GM21737 (cell line): ENCODE results near the gene UPF1.
A peak's percentile ranks its signal among the peaks of the same experiment; 100 is the strongest.

Experiments used
- ATAC-seq: cut with Tn5 transposase; IDR thresholded peaks from one replicate; pipeline ENCODE4 v1.9.1; 2021; ENCODE audit warnings: mild to moderate bottlenecking, moderate library complexity; ENCODE audit not compliant: unreplicated experiment

Gene UPF1

DNA sequence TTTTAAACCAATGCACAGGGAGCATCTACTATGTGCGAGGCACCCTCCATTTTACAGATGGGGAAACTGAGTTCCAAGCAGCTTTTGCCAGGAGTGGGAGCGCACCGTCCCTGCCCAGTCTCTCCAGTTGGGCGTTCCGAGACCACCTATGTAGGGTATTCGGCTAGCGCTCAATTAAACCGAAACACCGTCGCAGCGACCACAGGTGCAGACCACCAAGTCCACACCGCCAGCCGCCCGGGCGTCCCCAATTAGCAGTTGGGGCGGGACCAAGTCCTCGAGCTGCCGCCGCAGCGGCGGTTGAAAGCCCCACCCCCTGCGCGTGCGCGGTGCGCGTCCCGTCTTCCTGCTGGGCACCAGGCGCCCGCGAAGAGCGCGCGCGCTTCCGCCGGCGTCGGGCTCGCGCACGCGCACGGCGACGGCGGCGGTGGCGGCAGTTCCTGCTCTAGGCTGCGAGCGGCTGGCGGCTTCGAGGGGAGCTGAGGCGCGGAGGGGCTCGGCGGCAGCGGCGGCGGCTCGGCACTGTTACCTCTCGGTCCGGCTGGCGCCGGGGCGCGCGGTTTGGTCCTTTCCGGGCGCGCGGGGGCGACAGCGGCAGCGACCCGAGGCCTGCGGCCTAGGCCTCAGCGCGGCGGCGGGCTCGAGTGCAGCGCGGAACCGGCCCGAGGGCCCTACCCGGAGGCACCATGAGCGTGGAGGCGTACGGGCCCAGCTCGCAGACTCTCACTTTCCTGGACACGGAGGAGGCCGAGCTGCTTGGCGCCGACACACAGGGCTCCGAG is at the start of gene UPF1:
UPF1 (plus strand) TSS at position 436 of the 782 bp plus-strand sequence; CDS start at position 687, 251 bp downstream.
- peak; percentile 66 for ATAC-seq

DNA sequence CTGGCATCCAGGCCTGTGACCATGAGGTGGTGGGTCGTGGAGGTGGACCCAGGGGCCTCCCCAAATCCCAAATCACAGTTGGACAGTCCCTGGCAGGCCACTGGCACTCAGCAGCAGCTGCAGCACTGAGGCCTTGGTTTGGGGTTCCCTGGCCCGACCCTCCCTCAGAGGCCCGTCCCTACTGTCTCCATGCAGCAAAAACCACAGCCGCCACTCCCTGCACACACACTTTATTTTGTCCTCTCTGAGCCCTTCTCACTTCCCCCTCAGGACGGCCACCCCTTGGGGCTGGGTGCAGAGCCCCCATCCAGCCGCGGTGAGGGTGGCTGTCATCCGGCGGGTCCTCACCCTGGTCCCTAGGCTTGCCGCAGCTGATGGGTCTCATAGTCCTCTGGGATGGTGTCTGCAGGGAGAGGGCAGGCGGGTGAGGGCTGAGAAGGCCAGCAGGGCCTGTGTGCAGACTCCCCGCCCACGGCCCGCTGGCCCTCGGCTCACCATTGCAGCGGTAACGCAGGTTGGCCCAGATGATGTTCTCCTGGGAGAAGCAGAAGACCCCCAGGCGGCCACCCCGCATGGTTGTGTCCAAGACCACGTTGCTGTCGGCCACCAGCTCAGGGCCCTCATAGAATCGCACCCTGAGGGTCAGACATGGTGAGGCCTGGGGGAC is 49.1 kb upstream of the UPF1 start:
- no peak for ATAC-seq

DNA sequence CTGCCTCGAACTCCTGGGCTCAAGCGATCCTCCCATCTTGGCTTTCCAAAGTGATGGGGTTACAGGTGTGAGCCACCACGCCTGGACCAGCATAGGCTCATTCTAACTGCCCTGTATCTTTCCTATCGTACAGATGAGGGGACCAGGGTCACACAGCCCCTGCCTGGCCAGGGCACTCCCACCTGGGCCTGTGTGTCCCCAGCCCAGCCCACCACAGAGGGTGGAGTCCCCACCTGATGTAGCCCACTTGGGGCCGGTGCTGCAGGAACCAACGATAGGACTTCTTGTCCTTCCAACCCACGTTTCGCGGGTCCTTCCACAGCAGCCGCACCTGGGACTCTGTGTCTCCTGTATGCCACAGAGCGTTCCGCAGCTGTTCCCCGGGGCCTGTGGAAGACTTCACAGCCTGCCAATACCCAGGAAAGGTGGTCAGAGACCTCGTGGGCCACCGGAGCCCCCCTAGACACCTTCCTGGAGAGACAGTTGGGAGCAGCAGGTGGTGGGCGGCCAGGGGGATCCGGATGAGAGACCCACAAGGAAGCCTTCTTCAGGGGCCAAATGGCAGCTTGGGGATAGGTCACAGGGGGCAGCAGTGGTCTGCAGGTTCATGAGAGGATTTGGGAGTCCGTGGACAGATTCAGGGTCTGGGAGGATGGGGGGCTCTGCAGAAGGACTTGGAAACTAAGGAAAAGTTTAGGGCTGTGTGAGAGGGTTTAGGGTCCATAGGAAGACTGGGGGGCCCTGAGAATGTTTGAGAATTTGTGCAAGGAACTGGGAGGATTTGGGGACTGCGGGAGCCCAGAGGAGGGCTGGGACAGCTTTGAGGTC is 47.6 kb upstream of the UPF1 start:
- ATAC-seq = no peak

DNA sequence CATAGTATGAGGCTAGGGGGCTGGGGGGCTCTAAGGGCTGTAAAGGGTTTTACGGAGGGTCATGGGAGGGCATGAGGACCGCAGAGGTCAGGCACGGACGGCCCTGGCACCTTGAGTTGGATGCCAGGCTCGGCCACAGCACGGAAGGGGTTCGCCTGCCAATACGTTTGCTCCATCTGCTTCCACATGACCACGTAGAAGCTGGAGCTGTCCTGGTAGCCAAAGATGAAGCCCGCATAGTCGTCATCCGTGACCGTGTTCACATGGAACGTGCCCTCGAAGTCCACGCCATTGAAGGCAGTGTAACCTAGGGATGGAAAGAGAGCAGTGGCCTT is 47.0 kb upstream of the UPF1 start:
- no peak for ATAC-seq

DNA sequence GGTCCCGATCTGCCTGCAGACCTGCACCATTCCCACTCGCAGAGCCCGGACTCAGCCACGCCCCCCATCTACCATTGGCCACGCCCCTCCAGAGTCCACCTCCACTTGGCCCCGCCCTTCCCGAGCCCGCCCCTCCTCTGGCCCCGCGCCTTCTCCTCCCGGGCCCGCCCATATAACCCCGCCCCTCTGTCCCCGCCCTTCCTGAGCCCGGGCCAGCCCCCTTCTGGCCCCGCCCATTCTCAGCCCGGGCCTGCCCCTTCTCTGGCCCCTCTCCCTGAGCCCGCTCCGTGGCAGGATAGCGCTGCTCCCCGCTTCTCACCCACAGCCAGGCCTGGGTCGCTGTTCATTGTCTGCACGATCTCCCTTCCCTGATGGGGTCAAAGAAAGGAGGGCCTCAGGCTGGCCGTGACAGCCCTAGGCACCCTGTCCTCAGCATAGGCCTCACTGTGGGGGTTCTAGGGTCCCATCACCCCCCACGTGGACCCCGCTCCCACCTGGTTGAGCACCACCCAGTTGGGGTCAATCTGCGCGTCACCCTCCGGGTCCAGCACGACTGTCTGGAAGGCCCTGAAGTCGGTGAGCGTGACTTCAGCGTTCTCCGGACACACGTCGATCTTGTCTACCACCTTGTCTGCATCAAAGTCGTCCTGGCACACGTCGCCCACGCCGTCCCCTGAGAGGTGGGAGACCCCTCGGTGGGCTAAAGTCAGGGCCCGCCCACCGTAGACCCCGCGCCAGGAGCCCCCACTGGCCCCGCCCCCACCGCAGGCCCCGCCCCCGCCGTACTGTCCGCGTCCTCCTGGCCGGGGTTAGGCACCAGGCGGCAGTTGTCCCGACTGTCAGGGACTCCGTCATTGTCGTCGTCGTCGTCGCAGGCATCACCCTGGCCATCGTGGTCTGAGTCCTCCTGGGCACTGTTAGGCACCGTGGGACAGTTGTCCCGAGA is 46.3 kb upstream of the UPF1 start:
- ATAC-seq = no peak

DNA sequence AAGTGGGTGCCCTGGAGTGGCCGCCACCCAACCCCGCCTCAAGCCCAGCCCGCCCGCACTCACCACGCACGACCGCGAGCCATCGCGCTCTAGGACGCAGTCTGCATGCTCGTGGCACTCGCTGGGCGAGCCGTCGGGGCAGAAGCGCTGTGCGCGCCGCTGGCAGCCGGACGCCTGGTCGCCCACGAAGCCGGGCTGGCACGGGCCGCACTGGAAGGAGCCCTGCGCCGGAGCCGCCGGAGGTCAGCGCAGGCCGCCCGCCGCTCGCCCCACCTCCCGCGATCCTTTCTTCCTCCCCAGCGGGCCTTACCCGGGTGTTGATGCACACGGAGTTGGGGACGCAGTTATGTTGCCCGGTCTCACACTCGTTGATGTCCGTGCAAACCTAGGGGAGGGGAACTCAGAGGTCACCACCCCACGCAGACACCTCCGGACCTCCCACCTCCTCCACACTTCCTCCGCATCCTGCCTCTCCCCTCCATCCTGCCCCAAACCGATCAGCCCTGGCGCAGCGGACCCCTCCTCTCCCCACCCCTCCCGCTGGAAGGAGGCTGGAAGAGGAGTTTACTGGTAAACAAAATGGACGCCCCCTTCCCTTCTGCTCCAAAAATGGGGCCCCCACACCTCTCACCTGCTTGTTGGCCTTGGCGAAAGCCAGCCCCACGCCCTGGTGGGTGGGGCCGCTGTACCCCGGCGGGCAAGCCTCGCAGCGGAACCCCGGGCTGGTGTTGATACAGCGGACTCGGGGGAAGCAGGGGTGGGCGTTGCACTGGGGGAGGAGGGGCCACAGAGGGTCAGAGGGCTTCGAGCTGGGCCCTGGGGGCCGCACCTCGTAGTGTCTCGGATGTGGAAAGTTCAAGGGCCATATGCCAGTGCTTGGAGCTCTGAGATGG is 43.0 kb upstream of the UPF1 start:
- no peak for ATAC-seq

DNA sequence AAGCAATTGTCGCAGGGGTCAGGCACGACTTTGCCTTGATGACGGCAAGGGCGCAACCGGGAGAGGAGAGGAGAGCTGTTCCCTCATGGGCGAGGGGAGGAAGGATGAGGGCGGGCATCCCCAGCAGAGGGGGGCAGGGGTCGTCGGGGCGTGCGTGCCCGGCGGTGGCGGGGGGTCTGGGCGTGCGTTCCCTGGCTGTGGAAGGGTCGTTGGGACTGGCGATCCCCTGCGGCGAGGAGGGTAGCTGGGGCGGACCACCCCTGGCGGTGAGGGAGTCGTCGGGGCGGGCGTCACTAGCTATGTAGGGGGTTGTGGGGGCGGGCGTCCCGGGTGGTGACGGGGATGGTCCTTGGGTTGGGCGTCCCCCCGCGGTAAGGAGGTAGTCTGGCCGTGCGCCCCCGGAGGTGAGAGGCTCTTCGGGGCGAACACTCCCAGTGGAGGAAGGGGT is 42.3 kb upstream of the UPF1 start:
- no peak for ATAC-seq

DNA sequence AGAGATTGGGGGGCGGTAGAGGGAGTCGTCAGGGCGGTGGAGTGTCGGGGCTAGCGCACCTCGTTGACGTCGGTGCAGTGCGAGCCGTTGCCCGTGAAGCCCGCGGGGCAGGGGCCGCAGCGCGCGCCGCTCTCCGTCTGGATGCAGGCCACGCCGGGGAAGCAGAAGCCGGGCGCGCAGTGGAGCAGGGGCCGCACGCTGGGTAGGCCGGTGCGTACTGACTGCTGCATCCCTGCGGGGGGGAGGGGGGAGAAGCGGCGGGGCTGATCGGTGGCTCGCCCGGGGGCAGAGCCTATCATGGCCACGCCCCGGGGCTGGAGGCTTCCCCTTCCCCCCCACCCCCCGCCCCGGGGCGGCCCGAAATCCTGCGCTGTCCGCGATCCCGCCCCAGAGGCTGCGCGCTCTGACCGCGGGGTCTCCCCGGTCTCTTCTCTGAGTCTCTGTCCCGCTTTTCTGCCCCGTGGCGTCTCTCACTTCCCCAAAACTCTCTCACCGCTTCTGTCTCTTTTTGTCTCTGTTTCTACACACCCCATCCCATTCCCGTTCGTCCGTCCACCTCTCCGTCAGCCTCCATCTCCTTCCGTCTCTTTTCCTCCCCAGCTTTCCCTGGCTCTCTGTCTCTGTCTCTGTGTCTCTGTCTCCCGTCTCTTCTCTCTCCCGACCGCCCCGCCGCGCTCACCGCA is 41.7 kb upstream of the UPF1 start:
- no peak for ATAC-seq

DNA sequence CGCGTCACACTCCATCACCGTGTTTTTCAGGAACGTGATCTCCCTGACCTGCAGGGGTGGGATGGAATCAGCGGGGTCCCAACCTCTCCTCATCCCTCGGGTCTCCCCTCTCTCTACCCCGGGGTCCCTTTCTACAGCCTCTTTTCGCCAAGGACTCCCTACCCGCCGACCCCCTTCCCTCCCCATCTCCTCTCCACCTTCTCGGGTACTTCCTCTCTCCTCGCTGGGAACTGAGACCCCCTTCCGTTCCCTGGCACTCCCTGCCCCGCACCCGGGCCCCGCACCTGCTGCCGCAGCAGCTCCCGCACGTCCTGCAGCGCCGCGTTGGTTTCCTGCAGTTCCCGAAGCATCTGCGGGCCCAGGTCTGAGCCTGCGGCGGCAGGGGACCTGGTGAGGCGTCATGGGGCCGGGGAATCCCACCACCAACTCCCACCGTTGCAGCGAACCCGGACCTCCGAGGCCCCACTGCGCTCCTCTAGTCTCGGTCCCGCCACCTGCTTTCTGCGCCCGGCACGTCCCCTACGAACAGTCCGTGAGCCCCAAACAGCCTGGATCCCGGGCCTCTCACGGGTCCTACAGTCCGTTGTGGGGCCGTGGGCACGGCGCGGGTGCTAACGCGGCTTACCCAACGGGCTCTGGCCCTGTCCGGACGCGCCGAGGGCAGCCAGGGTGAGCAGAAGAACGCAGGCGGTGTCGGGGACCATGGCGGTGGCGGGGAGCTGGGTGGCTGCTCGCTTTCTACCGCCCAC is 41.0 kb upstream of the UPF1 start, which contains the start of gene COMP:
COMP (minus strand) TSS at position 740 of the 749 bp plus-strand sequence; CDS start at position 704, 36 bp downstream.
- no peak for ATAC-seq

DNA sequence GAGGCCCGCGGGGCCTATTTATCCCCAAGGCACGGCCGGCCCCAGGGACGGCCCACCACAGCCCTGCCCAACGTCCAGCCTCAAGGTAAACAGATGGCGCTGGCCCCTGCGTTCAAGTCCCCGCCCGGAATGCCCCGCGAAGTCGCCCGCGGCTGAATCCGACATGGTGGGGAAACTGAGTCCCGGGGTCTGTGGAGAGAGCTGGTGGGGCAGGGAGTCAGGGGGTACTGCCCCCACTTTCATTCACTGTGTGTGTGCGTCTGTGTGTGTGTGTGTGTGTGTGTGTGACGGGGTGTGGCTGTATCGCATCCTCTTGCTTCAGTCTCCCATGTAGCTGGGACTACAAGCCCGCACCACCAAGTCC is 40.5 kb upstream of the UPF1 start:
- no peak for ATAC-seq

DNA sequence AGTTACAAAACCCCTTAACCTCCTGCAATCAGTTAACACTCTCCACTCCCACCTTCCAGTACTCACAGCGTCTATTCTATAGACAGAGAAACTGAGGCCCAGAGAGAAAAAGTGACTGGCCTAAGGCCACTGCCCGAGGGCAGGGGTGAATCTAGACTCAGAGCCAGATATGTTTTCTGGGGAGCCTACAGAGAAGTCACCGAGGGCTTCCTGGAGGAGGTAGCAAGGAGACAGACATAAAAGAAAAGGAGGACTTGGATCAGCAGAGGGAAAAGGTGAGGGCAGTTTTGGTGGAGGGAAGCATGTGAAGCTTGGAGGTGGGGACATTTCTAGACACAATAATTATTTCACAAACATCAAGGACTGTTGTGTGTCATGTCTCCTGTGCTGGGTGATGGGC is 39.1 kb upstream of the UPF1 start:
- ATAC-seq = no peak

DNA sequence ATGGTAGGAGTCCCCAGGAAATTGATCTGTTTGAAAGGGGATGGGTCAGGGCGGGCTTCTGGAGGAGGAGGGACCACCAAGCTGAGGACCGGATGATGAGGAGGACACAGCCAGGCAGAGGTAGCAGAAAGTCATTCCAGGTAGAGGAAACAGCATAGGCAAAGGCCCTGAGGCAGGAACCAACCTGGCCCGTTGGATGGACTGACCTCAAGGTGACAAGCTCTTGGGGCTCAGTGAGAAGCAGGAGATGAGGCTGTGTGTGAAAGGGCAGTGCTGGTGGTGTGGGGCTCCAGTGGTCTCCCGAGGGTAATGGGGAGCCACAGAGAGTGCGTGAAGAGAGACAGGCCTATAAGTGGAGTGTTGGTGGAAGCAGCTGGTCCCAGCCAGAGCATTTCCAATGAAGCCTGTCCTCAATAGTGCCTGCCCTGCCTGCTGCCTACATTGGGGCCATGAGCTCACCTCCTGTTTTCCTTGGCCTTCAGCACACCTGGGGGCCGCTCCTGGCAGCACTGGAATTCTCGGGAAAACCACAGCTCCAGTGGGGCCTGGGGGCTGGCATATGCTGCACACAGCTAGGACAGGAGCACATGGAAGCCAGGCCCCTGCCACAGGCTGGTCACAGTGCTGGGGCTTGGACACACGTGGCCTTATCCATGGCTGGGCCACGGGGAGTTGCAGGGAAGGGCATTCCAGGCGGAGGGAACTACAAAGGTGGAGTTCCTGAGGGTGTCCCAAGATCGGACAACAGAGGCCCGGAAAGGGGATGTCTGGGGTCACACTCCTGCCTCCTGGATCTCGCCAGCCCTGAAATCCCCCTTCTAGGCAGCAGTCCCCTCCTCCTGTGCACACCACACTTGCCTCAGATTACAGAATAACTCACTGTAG is 38.4 kb upstream of the UPF1 start:
- ATAC-seq = no peak

DNA sequence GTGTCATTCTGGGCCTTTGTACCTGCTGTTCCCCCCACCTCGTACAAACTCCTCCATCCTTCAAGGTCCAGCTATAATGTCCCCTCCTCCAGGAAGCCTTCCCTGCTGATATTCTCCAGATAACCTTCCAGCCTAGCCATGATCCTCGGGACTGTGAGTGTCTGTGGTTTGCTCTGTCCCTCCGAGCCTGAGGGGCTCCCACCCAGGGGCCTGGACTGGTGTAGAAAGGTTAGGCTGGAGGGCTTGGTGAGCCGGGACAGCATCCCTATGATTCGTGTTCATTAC is 37.8 kb upstream of the UPF1 start:
- ATAC-seq = no peak

DNA sequence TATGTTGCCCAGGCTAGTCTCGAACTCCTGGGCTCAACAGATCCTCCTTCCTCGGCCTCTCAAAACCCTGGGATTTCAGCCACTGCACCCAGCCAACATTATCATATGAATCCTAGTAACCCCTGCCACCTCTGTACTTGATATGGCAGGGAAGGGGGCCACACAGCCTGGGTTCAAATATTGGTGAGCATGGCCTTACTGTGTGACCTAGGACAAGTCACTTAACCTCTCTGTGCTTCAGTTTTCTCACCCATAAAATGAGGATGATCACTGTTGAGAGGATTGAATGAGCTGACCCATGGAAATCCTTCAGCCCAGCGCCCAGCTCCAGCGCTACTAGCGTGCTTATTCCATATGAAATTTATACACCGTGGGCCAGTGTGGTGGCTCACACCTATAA is 37.1 kb upstream of the UPF1 start:
- no peak for ATAC-seq

DNA sequence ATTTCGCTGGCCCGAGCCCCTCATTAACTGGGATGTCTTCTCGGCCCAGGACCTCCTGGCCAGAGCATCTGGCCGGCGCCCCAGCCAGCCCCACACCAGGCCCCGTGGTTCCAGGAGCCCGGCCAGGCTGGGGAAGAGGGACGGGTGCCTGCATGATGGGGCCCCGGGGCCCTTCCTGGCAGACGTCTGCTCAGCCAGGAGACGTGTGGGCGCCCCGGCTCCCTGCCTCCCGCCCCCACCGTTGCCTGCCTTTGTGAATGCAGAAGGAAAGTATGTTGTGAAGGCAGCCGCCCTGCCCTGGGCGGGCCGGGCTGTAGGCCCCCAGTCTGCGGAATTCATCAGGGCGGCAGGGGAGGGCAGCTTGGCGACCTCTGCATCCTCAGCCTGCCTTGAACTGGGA is 36.2 kb upstream of the UPF1 start:
- no peak for ATAC-seq

DNA sequence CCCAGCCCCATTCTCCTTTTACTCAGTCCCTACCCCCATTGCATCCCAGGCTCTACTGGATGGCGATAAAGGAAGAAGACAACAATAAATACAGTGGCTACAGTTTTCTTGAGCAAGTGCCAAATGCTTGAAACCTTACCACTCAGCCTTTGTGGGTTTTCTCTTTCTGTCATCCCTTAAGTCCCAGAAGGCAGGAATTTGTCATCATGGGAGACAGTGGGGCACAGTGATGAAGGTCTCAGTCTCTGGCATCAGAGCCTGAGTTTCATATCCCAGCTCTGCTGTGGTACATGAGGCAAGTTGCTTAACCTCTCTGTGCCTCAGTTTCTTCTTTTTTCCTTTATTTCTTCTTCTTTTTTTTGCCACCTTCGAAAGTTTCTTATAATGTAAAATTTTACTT is 35.5 kb upstream of the UPF1 start:
- no peak for ATAC-seq
